Sigmoid colon (tissue), 7 donors: ENCODE results near the gene R3HDM2. TPM values are rescaled to one million over a fixed set of nuclear protein-coding genes. Genes with fewer than 3 reads are reported as not detected.

ENCODE experiments used
- DNase-seq: peaks from one replicate; pipeline ENCODE4 v3.0.0-alpha.2; 2019
- H3K27ac ChIP-seq, 4 donors: fragments of 200-600 bp; sonication (generic); one replicate each; pipeline ENCODE4 v1.5.1; 2016 to 2019; ENCODE audit warnings: mild to moderate bottlenecking in 1 of 4
- H3K27me3 ChIP-seq, 3 donors: fragments of 200-600 bp; sonication (generic); one replicate each; pipeline ENCODE4 v1.5.1; 2019; ENCODE audit warnings: mild to moderate bottlenecking in 1 of 3
- H3K36me3 ChIP-seq, 4 donors: fragments of 200-600 bp; sonication (generic); one replicate each; pipeline ENCODE4 v1.5.1; 2016 to 2019
- H3K4me1 ChIP-seq, 4 donors: fragments of 200-600 bp; sonication (generic); one replicate each; pipeline ENCODE4 v1.5.1; 2017 to 2019
- H3K4me3 ChIP-seq, 4 donors: fragments of 200-600 bp; sonication (generic); one replicate each; pipeline ENCODE4 v1.5.1; 2017 to 2019; ENCODE audit warnings: mild to moderate bottlenecking in 2 of 4, moderate library complexity in 1 of 4
- H3K9me3 ChIP-seq, 4 donors: fragments of 200-600 bp in 3 of 4; sonication (generic) in 3 of 4; one replicate each; pipeline versions ENCODE4 v1.5.1 to v1.6.1; 2013 to 2019
- CTCF ChIP-seq, 4 experiments: fragments of 450-650 bp in 3 of 4; fragments of 200-600 bp in 1 of 4; IDR thresholded peaks; one replicate each; pipeline ENCODE4 v1.5.1; 2016 to 2019; ENCODE audit warnings: antibody characterized with exemption in 4 of 4, mild to moderate bottlenecking in 3 of 4, moderate library complexity in 2 of 4
- EP300 ChIP-seq, 4 donors: sonication (generic); formaldehyde crosslinking; IDR thresholded peaks; one replicate each; pipeline ENCODE4 v1.6.1; 2017; ENCODE audit warnings: antibody characterized with exemption in 4 of 4
- POLR2A ChIP-seq, 2 donors: fragments of 450-650 bp; IDR thresholded peaks; one replicate each; pipeline ENCODE4 v1.6.1; 2016; ENCODE audit warnings: antibody characterized with exemption in 2 of 2, mild to moderate bottlenecking in 2 of 2, moderate library complexity in 2 of 2
- POLR2AphosphoS5 ChIP-seq, 4 donors: sonication (generic); formaldehyde crosslinking; IDR thresholded peaks; one replicate each; pipeline ENCODE4 v1.6.1; 2017; ENCODE audit warnings: antibody characterized with exemption in 4 of 4
- WGBS, 2 donors: extraction: QIAGEN DNeasy Blood & Tissue Kit; methylation state at CpG; one replicate each; pipeline ENCODE4 v1.1.7; 2013; 5-methylcytosine and 5-hydroxymethylcytosine counted together
- intact Hi-C: fragments of 100-400 bp; cut with DNase I; formaldehyde crosslinking; loops from one replicate; pipeline ENCODE4 v1.15.1; 2023
- polyA plus RNA-seq, 3 donors: library from polyadenylated mRNA; stranded (reverse); fragments of 200-250 nt; gene quantifications; one replicate each; pipeline ENCODE4 v1.2.3, GENCODE V29; 2013
- total RNA-seq, 4 donors: library from RNA; depleted of rRNA; stranded (reverse); fragments of >200 nt; gene quantifications; one replicate each; pipeline ENCODE4 v1.1.0, GENCODE V29; 2016
- donor health status: healthy with polysubstance abuse.
- donor health status: Bipolar disorder and iron deficiency.
- donor health status: healthy.

Gene R3HDM2
- total and polyA plus RNA-seq, 7 donors = 10.9 to 37.7 (median 28.3) TPM

GRCh38 chr12:57219993-57220754 lies 210.7 kb downstream of the R3HDM2 start:
- Histone ChIP-seq H3K36me3 (no peaks in the 10 kb centered on the region), H3K9me3 (no peaks in the 10 kb centered on the region), H3K4me3 (no peak overlapping the region), H3K4me1 (peaks cover 0 to 34% (median 24%) of the 10 kb centered on the region in 4 donors), H3K27ac (no peak overlapping the region), H3K27me3 (peaks cover 82 to 100% (median 98%) of the 10 kb centered on the region in 3 donors)
- no peak for TF ChIP-seq POLR2AphosphoS5 (IDR thresholded peaks at IDR 0.05)
- no peak for TF ChIP-seq CTCF (IDR thresholded peaks at IDR 0.05)
- no peak for TF ChIP-seq EP300 (IDR thresholded peaks at IDR 0.05)
- no peak for TF ChIP-seq POLR2A (IDR thresholded peaks at IDR 0.05)
- 4 to 6% methylated on average over 38 of the region's 38 CpGs for WGBS, 2 donors
- DNase-seq = no peak
- intact Hi-C loops = no loop called here

- Histone ChIP-seq H3K4me3 (no peak overlapping the region), H3K4me1 (peaks cover 0 to 33% (median 20%) of the 10 kb centered on the region in 4 donors), H3K9me3 (no peaks in the 10 kb centered on the region), H3K36me3 (no peaks in the 10 kb centered on the region), H3K27me3 (peaks cover 82 to 100% (median 97%) of the 10 kb centered on the region in 3 donors), H3K27ac (no peak overlapping the region)
- 38 to 51% methylated on average over 14 of the region's 14 CpGs for WGBS, 2 donors
- intact Hi-C loops = no loop called here
- no peak for TF ChIP-seq POLR2AphosphoS5 (IDR thresholded peaks at IDR 0.05)
- TF ChIP-seq POLR2A (IDR thresholded peaks at IDR 0.05) = no peak
- no peak for DNase-seq
These were observed 211.4 kb downstream of the R3HDM2 start for GRCh38 chr12:57219205-57219992.

- H3K9me3 ChIP-seq = no peaks in the 10 kb centered on the region
- WGBS, 2 donors = 30 to 61% methylated on average over 5 of the region's 5 CpGs
- H3K4me3 ChIP-seq = no peak overlapping the region
- H3K27ac ChIP-seq = no peak overlapping the region
- peaks cover 0 to 42% (median 28%) of the 10 kb centered on the region in 4 donors for H3K4me1 ChIP-seq
- intact Hi-C loops = no loop called here
- no peaks in the 10 kb centered on the region for H3K36me3 ChIP-seq
- peaks cover 71 to 97% (median 86%) of the 10 kb centered on the region in 3 donors for H3K27me3 ChIP-seq
- no peak for DNase-seq
- TF ChIP-seq CTCF (IDR thresholded peaks at IDR 0.05) = no peak
- TF ChIP-seq POLR2AphosphoS5 (IDR thresholded peaks at IDR 0.05) = no peak
- TF ChIP-seq POLR2A (IDR thresholded peaks at IDR 0.05) = no peak
- TF ChIP-seq EP300 (IDR thresholded peaks at IDR 0.05) = no peak
These were observed 212.6 kb downstream of the R3HDM2 start for GRCh38 chr12:57218030-57218853.

- 1 to 3% methylated on average over 63 of the region's 63 CpGs for WGBS, 2 donors
These were observed 213.6 kb downstream of the R3HDM2 start for GRCh38 chr12:57216921-57217879.

More at GRCh38 chr12:57216921-57217879, 213.6 kb downstream of the R3HDM2 start:
- no peak for DNase-seq
- Histone ChIP-seq H3K9me3 (no peaks in the 10 kb centered on the region), H3K27me3 (peaks cover 61 to 87% (median 75%) of the 10 kb centered on the region in 3 donors), H3K4me1 (peaks cover 0 to 42% (median 28%) of the 10 kb centered on the region in 4 donors), H3K27ac (no peak overlapping the region), H3K4me3 (peak overlapping the region in 3 of 4 donors; percentile 22 to 48 (median 45)), H3K36me3 (peaks cover 0 to 7% (median 2%) of the 10 kb centered on the region in 4 donors)
- TF ChIP-seq EP300 (IDR thresholded peaks at IDR 0.05) (no peak), POLR2AphosphoS5 (IDR thresholded peaks at IDR 0.05) (no peak), CTCF (IDR thresholded peaks at IDR 0.05) (no peak), POLR2A (IDR thresholded peaks at IDR 0.05) (no peak)
- intact Hi-C loops = no loop called here
